GM18909 (cell line): ENCODE data around the gene FOXRED1.
A peak's percentile ranks its signal among the peaks of the same experiment; 100 is the strongest.
"Not testable (repeated sequence)": the region's sequence is repeated elsewhere in the genome, so short reads cannot be mapped to it uniquely, and the experiment has no call there.

Experiments
- ATAC-seq: cut with Tn5 transposase; IDR thresholded peaks from one replicate; pipeline ENCODE4 v1.9.1; 2021; ENCODE audit warnings: mild to moderate bottlenecking; ENCODE audit not compliant: unreplicated experiment, poor library complexity

FOXRED1 gene

GRCh38 chr11:126268708-126269579 lies at the start of gene FOXRED1, which contains the start of gene SRPRA:
FOXRED1 (plus strand) TSS chr11:126269154; CDS start chr11:126269207, 53 bp downstream.
SRPRA (minus strand) TSS chr11:126268895; CDS start chr11:126268804, 91 bp downstream.
- peak; percentile 99 for ATAC-seq

- ATAC-seq, result no peak
These were observed 49.4 kb upstream of the FOXRED1 start for GRCh38 chr11:126219547-126219946.

GRCh38 chr11:126224647-126225294 lies 44.2 kb upstream of the FOXRED1 start:
- ATAC-seq, result no peak

- ATAC-seq, result no peak
These were observed 43.7 kb upstream of the FOXRED1 start for GRCh38 chr11:126225295-126225665.

- ATAC-seq, result no peak
These were observed 42.4 kb upstream of the FOXRED1 start for GRCh38 chr11:126226334-126227084.

DNA sequence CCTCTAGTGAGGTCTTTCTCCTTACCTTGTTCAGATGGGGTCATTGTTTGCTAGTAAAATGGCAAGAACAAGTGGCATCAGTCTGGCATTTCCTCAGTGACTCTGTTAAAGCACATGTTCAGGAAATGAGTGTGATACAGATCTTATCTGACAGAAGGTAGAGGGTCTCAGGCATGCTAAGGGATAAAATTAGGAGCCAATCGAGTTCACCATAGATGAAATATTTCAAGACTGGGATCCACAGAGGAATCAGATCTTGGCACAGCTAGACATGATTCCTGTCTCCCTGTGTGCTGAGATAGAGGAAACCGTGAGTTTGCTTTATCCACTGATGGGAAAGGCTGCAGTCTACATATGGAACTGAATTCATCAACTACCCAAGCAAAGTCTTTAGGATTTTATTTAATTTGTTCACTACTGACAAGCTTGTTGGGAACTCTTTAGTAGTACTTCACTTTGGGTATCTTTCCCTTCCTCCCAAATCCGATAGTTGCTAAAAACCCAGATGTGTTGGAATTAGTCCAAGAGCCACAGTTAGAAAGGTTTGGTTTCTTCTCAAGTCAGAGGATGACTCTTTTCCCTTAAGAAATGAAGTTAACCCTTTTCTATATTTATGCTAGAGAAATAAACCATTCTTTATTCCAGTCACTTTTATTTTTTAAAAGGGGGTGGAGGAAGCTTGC lies 39.0 kb upstream of the FOXRED1 start:
- no peak for ATAC-seq

GRCh38 chr11:126231725-126232459 lies 37.1 kb upstream of the FOXRED1 start:
- ATAC-seq, result no peak

- ATAC-seq, result no peak
These were observed 36.3 kb upstream of the FOXRED1 start for GRCh38 chr11:126232683-126233082.

- no peak for ATAC-seq
These were observed 35.6 kb upstream of the FOXRED1 start for GRCh38 chr11:126233391-126233790.

GRCh38 chr11:126246636-126247035 lies 22.3 kb upstream of the FOXRED1 start:
- ATAC-seq, result no peak

- no peak for ATAC-seq
These were observed 15.7 kb upstream of the FOXRED1 start for GRCh38 chr11:126253265-126253664.

DNA sequence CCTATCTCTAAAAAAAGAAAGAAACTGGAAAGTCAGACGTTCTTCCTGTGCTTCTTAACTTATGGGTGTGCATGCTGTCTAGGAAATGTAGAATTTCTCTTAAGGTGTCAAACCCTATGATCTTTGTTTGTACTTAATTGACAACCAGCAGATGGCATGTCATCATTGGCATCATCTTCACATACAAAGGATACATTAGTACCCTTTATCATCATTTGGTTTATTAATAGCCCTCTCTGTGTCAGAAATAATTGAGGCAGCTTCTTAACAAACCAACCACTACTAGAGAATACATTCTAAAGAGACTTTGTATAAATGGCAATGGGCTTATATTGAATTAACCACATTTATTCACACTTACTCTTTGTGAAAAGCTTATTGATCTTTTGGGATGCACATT lies 14.1 kb upstream of the FOXRED1 start:
- ATAC-seq, result no peak

- ATAC-seq, result not testable (repeated sequence)
These were observed 13.4 kb upstream of the FOXRED1 start for GRCh38 chr11:126255507-126255906.

- no peak for ATAC-seq
These were observed 12.7 kb upstream of the FOXRED1 start for GRCh38 chr11:126256216-126256615.

- no peak for ATAC-seq
These were observed 11.8 kb upstream of the FOXRED1 start for GRCh38 chr11:126257144-126257543.

GRCh38 chr11:126257764-126258163 lies 11.2 kb upstream of the FOXRED1 start:
- no peak for ATAC-seq

DNA sequence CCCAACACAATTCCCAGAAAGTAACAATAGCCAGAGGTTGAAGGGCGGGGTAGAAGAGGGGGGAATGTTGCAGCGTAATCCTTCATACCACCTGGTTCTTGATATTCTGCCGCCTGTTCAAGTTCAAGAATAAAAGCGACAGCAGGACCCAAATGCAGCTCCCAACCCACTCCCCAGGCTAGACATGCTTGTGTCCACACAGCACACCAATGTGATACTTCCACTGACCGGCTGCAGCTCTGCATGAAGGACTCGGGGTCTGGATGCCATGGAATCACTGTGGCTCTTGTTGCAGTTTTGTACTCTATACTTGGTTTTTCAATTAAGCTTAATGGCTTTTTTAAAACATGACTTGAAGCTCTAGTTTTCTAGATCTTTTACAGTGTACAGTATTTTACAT lies 6.7 kb upstream of the FOXRED1 start:
- no peak for ATAC-seq

DNA sequence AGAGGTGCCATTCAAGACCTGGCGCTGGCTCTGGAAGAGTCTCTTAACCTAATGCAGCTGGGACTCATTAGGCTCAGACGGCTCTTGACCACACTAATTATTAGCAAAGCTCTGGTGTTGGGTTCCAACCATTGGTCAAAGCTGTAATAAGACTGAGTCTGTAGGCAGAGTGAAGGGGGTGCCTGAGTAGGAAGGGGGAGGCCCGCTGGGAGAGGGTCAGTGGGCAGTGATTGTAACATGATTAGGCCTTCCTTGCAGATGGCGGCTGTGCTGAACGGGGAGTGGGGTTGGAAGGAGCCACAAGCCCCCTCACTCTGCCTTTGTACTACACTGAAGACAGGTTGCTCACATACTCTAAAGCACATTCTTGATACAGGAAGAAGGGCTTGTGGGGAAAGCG lies 5.5 kb upstream of the FOXRED1 start:
- ATAC-seq, result no peak

GRCh38 chr11:126265811-126266210 lies 3.1 kb upstream of the FOXRED1 start:
- ATAC-seq, result no peak

DNA sequence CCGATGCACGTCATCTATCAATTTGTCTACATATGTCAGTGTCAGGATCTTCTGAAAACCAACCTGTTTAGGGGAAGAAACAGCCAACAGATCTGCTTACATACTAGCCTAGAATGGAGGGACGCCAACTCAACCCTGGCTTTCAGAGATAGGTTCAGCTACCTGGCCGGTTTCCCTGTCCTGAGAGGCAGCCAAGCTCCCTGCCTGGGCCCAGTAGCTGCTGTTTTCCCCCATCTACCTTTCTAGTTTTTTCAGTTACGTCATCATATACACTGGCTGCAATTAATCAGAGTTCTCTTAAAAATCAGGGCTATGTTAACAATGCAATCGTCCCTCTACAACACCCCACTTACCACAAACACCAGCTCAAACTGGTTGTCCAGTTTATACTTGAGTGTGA lies 1.3 kb upstream of the FOXRED1 start:
- ATAC-seq, result no peak
